Smooth muscle cell of trachea (primary cell): ENCODE measurements around the gene POLD2. TPM values are rescaled to one million over a fixed set of nuclear protein-coding genes. Genes with fewer than 3 reads are reported as not detected.

Experiments used
- total RNA-seq: library from RNA; depleted of rRNA; stranded (reverse); fragments of >200 nt; gene quantifications from 2 replicates; pipeline ENCODE4 v1.2.1, GENCODE V29; 2014

The POLD2 gene
- total RNA-seq, result 95.4 and 124 TPM in 2 replicates

GRCh38 chr7:44123190-44124003 is at the start of gene POLD2:
Gene POLD2, minus strand, starts transcription at chr7:44123548. Its CDS starts 1,495 bp downstream, at chr7:44122053.

GRCh38 chr7:44141221-44141850 is 18.0 kb upstream of the POLD2 start, which contains the start of gene MYL7:
Gene MYL7, minus strand, starts transcription at chr7:44141332. Its CDS starts 27 bp downstream, at chr7:44141305.

DNA sequence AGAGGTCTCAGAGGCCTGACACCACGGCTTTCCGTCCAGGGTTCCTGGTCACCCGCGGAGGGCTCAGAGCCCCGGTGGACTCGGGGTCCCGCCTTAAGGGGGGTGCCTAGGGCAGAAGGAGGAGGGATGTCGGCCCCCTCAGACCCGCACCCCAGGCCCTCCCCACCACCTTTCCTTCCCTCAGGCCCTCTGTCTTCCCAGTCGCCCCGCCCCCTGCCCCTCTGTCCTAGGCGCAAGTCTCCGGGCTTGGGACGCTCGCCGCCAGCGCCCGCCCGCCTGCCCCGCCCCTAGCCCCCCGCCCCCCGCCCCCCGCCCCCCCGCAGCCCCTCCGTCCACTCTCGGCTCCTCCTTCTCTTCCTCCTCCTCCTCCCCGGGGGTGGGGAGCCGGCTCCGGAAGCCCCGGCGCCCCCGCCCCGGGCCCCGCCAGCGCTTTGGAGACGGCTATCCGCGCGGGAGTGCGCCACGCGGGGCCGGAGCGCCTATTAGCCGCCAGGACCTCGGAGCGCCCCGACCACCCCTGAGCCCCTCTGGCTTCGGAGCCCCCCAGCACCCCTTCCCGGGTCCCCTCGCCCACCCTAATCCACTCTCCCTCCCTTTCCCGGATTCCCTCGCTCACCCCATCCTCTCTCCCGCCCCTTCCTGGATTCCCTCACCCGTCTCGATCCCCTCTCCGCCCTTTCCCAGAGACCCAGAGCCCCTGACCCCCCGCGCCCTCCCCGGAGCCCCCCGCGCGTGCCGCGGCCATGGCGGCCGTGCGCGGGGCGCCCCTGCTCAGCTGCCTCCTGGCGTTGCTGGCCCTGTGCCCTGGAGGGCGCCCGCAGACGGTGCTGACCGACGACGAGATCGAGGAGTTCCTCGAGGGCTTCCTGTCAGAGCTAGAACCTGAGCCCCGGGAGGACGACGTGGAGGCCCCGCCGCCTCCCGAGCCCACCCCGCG is 19.2 kb downstream of the POLD2 start, which contains the start of gene AEBP1:
Gene AEBP1 (plus strand): TSS at position 423 of the 937 bp plus-strand sequence. CDS start 321 bp downstream, at position 744.

GRCh38 chr7:44065431-44066110 is 57.8 kb downstream of the POLD2 start, which contains the start of gene PGAM2:
Gene PGAM2, minus strand, starts transcription at chr7:44065567. Its CDS starts 38 bp downstream, at chr7:44065529.

Other genes starting within 250 kb of the POLD2 start
- 33.7 and 44.0 TPM in 2 replicates for gene URGCP, start 217.0 kb downstream of the POLD2 start, total RNA-seq
- 8.0 and 17.4 TPM in 2 replicates for gene UBE2D4, start 197.1 kb downstream of the POLD2 start, total RNA-seq
- gene SPDYE1, start 125.7 kb downstream of the POLD2 start, total RNA-seq, result not detected in 2 replicates
- 138 and 176 TPM in 2 replicates for gene DBNL, start 78.8 kb downstream of the POLD2 start, total RNA-seq
- gene PGAM2, start 58.0 kb downstream of the POLD2 start, total RNA-seq, result 0.17 and 0.29 TPM in 2 replicates
- 17.0 and 19.5 TPM in 2 replicates for gene POLM, start 41.0 kb downstream of the POLD2 start, total RNA-seq
- gene AEBP1, start 19.2 kb downstream of the POLD2 start, total RNA-seq, result 132 and 145 TPM in 2 replicates
- not detected in 2 replicates for gene MYL7, start 17.8 kb upstream of the POLD2 start, total RNA-seq
- gene GCK, start 65.9 kb upstream of the POLD2 start, total RNA-seq, result 1.5 and 2.2 TPM in 2 replicates
- gene YKT6, start 77.4 kb upstream of the POLD2 start, total RNA-seq, result 88.7 and 93.5 TPM in 2 replicates
- gene CAMK2B, start 202.0 kb upstream of the POLD2 start, total RNA-seq, result 0.15 and 0.33 TPM in 2 replicates